NCI-H1092 treated with DMSO at 0.1 percent for 48 hours (cell line): Measurements from ENCODE around the gene NACC1.

ENCODE experiments used
- DNase-seq: peaks from one replicate; lab custom pipeline; 2025; lab: John Stamatoyannopoulos, UW

Gene NACC1

DNA sequence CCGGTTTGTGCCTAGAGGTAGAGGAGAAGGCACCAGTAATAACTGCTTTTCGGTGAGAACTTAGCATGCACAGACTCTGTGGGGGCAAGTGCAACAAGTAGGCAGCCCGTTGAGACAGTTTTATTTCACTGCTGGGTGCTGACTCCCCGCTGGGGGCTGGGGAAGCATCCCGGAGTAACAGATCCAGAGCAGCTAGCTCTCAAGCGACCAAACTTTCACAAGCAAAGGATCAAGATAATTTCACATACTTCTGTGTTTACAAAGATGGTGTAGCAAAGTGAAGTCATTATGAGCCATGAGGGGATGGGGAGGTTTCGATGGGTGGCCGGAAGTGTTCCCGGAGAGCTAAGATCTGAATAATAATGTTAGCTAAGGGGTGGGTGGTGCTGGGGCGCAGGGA, 2.8 kb downstream of the NACC1 start:
- no peak for DNase-seq

DNA sequence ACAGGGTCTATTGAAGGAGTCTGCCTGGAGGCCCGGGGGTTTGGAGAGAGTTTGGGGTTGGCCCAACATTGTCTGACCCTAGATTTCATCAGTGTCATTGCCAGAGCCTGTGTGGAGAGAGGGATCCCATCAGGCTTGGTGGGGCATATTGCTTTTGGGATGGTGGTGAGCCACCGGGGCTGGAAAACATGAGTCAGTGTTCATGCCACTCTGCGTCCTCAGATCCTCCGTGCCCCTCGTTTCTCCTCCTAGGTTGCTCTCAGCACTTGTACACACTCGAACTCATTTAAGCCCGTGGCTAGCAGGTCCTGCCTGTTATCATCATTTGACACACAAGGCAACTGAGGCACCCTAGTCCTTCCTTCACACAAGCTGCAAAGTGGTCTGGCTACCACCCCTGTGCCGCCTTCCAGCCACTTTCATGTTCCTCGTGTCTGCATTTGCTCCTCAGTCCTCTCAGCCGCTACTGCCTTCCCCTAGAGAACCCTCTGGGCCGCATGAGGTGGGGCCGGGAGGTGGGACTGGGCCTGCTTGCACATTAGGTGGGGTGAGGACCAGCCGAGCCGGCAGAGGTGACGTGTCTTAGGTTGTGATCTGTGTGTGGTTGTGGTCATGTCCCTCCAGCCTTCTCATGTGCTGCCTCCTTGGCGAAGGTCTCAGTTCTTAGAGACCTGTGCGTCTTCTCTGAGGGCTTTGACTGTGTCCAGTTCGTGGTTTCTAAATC, 3.6 kb downstream of the NACC1 start:
- no peak for DNase-seq

DNA sequence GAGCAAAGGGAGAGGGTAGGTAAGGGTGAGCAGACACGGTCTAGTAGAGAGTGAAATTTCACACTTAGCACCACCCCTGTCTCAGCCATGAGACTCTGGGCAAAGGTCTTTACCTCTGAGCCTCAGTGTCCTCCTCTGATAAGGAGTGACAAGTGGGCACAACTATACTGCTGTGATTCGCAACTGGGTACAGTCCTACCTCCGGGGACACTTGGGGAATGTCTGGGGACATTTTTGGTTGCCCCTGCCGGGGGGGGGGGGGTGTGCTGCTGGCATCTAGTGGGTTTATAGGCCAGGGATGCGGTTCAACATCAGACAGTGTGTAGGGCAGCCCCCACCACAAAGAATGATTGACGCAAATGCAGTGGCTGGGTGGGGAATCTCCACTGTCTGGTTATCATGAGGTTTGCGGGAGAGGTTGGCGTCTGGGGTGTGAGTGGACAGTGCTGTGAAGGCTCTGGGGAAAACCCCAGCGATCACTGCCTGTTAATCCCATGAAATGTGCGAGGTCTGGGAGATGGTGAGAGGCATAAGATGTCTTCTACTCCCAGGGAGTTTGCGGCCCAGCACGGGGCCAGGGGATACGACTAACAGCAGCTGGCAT, 4.3 kb downstream of the NACC1 start:
- no peak for DNase-seq

DNA sequence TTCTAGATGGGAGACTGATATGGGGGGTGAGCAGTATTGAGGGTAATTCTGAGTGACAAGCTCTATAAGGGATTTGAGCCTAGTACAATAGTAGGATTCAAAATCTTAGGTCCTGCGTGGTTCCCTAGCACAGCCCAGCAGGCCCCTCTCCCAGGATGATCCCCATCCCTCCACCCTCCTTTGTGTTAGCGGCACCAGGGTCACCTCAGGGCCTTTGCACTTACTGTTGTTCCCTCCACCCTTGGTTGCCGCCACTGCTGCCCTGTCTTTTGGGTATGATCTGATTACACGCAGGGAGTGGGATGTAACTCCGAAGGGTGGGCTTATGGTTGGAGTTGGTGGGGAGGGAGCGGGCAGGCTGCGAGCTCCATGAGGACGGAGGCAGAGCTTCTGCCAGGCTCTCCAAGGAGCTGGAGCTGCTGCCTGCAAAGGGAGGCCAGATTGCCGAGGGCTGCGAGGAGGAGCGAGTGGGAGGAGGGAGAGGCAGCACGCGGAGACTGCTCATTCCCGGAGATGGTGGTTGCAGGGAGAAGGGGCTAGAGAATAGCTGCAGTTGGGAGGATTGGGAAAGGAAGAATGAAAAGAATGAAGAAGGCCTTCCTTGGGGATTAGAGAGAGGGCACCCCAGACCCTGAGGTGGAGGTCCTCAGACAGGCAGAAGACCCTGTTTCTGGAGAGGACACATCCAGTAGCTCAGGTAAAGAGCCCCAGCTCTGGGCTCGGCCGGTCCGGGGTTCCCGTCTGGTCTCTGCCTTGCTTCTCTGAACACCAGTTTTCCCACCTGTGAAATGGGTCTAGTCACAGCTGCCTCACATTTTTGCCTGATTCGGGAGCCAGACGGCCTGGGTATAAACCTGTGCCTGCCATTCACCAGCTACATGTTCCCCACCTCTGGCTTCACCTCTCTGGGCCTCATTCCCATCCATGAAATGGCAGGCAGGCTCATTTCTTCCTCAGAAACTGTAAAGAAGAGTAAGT, 5.2 kb downstream of the NACC1 start:
- no peak for DNase-seq

DNA sequence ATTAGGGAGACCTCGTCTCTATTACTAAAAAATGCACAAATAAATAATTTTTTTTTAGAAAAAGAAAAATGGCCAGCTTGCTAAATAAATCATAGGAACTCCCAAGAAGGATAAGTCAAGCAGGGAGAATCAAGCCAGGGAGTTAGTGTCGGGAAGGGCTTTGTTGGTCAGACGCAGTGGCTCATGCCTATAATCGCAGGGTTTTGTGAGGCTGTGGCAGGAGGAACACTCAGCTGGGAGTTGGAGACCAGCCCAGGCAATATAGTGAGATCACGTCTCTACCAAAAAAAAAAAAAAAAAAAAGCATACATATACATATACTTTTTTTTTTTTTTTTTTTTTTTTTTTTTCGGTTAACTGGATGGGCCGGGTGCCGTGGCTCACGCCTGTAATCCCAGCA, 9.0 kb downstream of the NACC1 start:
- no peak for DNase-seq

DNA sequence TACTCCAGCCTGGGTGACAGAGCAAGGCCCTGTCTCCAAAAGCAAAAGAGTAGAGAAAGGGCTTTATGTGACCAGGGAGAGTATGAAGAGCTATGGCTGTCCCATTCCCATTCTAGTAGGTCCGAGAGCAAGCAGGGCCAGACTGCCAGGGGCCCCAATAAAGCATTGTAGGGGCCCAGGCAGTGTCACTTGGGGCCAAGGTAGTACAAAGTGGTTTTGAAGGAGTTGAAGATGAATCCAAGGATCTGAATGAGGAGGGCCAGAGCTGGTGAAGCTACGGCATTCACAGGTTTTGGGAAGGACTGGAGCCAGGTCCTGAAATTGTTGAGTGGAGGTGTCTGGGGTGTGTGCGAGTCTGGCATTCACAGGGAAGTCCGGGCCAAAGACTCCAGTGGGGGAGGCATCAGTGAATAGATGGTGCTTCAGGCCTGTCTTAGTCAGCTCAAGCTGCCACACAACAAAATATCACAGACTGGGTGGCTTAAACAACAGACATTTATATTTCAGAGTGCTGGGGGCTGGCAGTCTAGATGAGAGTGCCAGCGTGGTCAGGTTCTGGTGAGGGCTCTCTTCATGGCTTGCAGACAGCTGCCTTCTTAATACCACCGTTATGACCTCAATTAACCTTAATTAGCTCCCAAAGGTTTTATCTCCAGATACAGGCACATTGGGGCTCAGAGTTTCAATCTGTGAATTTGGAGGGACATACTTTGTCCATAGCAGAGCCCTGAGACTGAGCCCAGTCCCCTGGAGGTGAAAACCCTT, 9.9 kb downstream of the NACC1 start:
- DNase-seq = no peak

DNA sequence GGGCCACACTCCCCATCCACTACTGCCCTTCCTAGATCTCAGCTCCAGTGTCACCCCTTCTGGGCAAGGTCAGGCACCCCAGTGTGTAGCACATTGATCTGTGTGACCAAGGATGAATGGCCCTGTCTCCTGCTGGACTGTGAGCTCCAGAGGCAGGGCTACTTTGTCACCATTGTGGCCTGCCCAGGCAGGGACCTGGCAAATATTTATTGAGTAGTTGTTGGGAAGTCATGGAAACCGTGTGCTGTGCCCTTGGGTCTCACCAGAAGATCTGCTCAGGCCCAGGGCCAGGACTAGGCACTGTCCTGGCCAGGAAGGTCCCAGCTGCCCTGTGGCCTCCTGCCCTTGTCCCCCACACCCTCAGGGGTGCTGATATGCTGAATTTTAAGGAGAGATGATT, 10.5 kb downstream of the NACC1 start:
- DNase-seq = no peak

DNA sequence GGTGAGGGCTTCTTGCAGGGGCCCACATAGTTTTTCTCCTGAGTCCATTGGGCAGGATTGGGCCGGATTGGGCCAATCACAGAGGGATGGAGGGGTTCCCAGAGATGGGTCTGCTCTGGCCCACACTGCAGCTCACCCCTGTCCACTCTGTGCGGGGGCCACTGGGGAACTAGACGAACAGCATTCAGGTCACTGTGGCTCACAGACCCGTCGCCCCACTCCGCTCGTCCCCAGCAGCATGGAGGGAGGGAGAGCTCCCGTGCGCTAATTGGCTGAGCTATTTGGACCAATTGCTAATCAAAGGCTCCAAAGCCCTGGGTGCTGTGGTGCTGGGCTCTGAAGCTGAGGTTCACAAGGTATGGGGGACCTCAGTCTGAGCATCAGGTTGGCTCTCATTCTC, 11.3 kb downstream of the NACC1 start:
- no peak for DNase-seq

DNA sequence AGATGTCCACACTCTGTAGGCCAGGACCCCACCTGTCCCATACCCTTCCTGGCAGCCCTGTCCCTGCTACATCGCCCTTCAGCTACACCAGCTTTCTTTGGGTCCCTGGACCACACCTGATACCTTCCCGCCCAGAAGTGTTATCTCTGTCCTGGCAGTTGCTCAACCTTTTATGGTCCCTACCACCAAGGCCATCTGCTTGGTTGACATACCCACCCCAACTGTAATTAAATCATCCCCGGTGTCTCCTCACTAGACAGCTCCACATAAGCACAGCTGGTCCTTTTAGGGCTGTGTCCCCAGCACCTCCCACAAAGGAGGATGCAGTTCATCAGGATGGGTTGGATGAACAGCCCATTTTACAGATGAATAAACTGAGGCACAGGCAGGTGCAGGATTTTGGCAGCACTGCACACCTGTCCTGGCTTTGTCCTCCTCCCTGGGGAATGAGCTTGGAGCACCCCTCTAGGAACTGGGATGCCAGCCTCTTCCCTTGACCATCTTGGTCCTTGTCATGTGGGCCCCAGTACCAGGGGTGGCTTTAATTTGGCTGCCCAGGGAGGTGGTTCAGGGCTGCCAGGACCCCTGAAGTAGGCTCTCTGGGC, 12.9 kb downstream of the NACC1 start:
- DNase-seq = no peak

DNA sequence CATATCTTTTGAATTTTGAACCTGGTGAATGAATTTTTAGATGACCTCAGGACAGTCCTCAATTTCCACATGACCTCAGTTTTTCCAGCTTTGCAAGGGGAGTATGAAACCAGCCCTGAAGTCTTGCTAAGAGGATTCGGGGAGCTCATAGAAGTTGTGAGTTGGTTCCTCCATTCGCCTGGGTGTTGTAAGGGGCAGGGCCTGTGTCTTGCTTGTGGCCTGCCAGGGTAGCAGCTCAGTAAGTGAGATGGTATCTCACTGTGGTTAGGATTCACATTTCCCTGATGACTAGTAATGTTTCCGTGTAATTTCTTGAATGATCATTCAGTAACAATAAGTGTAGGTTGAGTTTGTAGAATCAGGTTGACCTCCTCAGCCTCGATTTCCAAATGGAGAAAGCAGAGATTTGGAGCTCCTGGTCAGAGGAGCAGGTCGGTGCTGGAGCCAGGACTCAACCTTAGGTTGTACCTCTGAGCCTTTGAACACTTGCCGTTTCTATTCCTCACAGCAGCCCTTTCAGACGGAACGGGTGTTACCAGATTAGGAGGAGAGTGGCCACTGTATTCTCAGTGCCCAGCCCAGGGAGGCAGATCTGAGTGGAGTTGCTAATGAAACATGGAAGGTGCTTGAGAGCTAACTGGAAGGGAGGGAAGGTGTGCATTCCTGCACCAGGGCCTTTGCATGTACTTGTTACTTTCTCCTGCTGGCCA, 14.6 kb downstream of the NACC1 start:
- no peak for DNase-seq

DNA sequence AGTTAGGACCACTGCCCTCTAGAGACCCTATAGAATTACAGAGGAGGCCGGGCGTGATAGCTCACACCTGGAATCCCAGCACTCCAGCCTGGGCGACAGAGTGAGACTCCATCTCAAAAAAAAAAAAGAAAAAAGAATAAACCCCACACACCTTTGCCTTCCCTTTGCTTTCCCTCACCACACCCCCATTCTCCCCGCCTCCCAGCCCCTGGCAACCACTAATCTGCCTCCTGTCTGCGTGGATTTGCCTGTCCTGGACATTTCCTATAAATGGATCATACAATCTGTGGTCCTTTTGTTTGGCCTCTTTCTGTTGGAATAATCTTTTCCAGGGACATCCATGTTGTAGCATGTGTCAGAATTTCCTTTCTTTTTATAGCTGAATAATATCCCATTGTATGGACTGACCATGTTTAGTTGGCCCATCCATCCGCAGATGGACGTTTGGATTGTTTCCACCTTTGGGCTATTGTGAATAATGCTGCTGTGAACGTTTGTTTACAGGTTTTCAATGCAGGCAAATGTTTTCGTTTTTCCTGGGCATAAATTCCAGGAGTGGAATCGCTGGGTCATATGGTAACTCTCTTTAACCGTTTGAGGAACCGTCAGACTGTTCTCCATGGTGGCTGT, 15.3 kb downstream of the NACC1 start:
- no peak for DNase-seq

DNA sequence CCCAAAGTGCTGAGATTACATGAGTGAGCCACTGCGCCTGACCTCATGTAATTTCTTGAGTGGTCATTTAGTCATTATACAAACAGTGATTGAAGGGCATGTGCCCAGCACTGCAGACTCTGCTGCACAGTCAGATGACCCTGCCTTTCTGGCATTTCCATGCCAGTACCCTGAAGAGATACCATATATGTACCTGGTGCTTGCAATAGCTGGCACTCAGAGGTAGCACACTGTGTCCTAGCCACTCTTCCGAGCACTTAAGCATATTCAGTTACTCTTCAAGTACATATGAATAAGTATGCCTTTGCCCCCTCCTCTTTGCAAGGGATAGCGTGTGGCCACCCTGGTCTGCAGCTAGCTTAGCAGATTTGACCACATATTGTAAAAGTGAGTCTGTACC, 16.6 kb downstream of the NACC1 start:
- DNase-seq = no peak

DNA sequence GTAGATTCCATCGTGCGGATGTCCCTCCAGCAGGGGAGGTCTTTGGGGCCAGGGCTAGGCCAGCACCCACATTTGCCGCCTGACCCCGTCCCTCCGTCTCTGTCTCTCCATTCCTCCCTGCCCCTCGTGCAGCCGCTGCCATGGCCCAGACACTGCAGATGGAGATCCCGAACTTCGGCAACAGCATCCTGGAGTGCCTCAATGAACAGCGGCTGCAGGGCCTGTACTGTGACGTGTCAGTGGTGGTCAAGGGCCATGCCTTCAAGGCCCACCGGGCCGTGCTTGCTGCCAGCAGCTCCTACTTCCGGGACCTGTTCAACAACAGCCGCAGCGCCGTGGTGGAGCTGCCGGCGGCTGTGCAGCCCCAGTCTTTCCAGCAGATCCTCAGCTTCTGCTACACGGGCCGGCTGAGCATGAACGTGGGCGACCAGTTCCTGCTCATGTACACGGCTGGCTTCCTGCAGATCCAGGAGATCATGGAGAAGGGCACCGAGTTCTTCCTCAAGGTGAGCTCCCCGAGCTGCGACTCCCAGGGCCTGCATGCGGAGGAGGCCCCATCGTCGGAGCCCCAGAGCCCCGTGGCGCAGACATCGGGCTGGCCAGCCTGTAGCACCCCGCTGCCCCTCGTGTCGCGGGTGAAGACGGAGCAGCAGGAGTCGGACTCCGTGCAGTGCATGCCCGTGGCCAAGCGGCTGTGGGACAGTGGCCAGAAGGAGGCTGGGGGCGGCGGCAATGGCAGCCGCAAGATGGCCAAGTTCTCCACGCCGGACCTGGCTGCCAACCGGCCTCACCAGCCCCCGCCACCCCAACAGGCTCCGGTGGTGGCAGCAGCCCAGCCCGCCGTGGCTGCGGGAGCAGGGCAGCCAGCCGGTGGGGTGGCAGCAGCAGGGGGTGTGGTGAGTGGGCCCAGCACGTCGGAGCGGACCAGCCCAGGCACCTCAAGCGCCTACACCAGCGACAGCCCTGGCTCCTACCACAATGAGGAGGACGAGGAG, 17.3 kb downstream of the NACC1 start:
- no peak for DNase-seq

DNA sequence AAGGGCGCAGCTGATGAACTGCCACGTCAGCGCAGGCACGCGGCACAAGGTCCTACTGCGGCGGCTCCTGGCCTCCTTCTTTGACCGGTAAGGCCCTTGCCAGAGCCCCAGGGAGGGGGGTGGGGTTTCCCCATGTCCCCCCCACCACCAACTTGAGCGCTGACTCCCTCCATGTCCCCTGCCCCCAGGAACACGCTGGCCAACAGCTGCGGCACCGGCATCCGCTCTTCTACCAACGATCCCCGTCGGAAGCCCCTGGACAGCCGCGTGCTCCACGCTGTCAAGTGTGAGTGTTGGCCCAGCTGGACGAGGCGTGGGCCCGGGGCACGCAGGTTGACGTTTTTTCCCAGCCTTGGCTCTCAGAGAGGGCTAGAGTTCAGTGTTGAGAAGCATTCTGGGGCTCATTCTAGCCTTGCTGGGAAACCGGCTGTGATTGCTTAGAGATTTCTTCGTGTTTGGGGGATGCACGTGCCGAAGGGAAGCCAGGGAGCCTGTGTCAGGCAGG, 19.3 kb downstream of the NACC1 start:
- no peak for DNase-seq

DNA sequence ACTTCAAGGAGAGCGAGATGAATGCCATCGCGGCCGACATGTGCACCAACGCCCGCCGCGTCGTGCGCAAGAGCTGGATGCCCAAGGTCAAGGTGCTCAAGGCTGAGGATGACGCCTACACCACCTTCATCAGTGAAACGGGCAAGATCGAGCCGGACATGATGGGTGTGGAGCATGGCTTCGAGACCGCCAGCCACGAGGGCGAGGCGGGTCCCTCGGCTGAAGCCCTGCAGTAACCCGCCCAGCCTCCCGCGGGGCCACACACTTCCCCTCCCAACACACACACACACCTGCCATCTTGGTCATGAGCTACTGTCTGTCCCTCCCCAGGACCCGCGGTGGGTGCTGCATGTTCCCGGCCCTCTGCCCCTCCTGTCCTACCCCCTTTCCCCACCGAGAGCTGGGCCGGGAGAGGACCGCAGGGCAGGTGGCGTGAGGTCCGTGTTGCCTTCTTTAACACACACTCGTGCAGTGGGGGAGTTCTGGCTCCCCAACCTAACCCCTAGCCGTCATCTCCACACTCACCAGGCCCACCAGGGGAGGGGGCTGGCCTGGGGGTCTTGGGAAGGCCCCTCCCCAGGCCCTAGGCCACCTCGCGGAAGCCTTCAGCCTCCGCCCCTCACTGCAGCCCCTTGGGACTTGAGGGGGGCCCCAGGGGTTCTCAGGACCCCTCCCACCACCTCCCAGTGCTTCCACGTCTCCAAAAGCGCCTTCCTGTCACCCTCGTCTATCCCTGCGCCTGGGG, 20.3 kb downstream of the NACC1 start:
- no peak for DNase-seq

DNA sequence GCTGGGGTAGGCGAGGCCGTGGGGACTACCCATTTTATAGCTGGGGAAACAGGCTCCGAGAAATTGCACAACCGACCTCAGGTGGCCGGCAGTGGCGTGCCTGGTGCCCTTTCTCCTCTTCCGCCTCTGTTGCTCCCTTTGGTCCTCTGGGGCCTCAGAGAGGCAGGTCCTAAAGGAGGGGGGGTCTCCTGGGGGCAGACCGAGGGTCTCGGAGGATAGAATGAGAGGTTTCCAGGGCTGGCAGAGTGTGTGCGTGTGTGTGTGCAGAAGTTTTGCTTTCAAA, 20.8 kb downstream of the NACC1 start:
- DNase-seq = no peak

DNA sequence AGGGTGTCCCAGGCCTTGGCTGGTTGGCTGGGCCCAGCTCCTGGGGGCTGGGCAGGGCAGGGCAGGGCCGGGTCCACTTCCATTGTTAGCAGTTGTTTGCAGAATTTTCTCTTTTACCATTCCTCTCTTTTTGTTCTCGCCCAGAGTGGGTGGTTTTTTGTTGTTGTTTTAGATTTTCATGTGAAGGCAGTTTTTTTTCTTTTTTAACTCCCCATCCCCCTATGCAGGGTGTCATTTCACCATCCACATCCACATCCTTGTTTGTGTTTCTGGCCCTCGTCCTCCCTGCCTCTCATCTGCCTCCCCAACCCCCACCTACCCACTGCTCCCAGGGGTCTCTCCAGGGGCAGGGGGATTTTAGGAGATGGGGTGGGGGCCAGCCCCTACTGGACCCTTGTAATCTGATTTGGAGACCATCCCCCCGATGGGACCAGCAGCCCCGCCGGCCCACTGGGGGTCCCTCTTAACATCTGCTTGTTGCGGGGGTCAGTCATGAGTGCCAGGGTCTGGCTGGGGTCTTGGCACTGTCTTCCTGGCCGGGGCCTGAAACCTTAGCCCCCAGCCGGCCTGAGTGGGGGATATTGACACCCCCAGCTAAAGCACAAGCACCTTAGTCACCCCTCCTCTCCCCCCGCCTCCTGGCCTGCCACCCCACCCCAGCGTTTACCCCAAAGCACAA, 21.7 kb downstream of the NACC1 start:
- DNase-seq = no peak
